ENCODE measurements around the gene NUDT16L1. TPM values are rescaled to one million over a fixed set of nuclear protein-coding genes. Genes with fewer than 3 reads are reported as not detected.

NUDT16L1 gene
- total RNA-seq, 2 experiments from 2014 or later = 14.9 to 15.9 TPM

- H3K27ac ChIP-seq (ENCODE audit: low read depth, low read length, poor library complexity, severe bottlenecking) = no peak overlapping the region
These were observed 15.4 kb upstream of the NUDT16L1 start for GRCh38 chr16:4677994-4678393.

DNA sequence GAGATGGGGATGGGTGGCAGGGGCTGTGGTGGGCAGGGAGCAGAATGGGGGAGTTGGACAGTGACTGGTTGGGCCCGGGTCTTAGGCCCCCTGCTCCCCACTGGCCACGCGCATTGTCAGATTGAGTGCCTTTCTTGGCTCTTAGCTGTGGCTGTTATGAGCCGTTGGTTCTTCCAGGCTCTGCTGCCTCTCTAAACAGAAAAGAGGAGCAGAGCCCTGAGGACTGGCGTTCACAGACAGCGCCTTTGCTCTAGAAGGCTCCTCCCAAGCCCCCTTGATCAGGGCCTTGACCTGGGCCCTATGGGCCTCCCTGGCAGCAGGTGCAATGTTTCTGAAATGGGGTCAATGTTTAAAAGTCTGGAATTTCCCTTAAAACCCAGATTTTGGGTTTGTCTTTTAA lies 14.8 kb upstream of the NUDT16L1 start:
- Histone ChIP-seq H4K20me1 (ENCODE audit: insufficient read depth, low read length) (no peaks in the 10 kb centered on the region), H3K36me3 (ENCODE audit: insufficient read depth, low read length) (no peaks in the 10 kb centered on the region), H3K4me1 (ENCODE audit: insufficient read depth, low read length, poor library complexity, severe bottlenecking) (no peaks in the 10 kb centered on the region), H3K79me2 (ENCODE audit: insufficient read depth, low read depth, low read length) (no peaks in the 10 kb centered on the region), H2AFZ (ENCODE audit: low read length) (no peak overlapping the region), H3K4me2 (ENCODE audit: low read length) (no peak overlapping the region), H3K27ac (ENCODE audit: low read depth, low read length, poor library complexity, severe bottlenecking) (no peak overlapping the region), H3K9me3 (ENCODE audit: low read length) (no peaks in the 10 kb centered on the region), H3K9me2 (ENCODE audit: insufficient read depth, low read length) (no peaks in the 10 kb centered on the region), H3K4me3 (ENCODE audit: low read depth, low read length, poor library complexity, severe bottlenecking) (no peak overlapping the region)
- no TSS peak for BruUV-seq (replicated peaks)
- TF ChIP-seq EZH2phosphoT487 (IDR thresholded peaks at IDR 0.05; ENCODE audit: borderline replicate concordance, low read depth, low read length) (no peak), CTCF (conservative IDR thresholded peaks at IDR 0.05; ENCODE audit: low read length) (no peak)
- CTCF ChIA-PET (ENCODE audit: unreplicated experiment) = no interaction called here
- no peak for DNase-seq (ENCODE audit: low spot score)
- POLR2A ChIA-PET = no interaction called here
- intact Hi-C loops (cut with micrococcal nuclease; ENCODE audit: unreplicated experiment) = no loop called here

More at GRCh38 chr16:4677994-4678393, 15.4 kb upstream of the NUDT16L1 start:
- CTCF ChIA-PET (ENCODE audit: unreplicated experiment) = no interaction called here
- no peak overlapping the region for H3K4me3 ChIP-seq (ENCODE audit: low read depth, low read length, poor library complexity, severe bottlenecking)
- H3K4me1 ChIP-seq (ENCODE audit: insufficient read depth, low read length, poor library complexity, severe bottlenecking) = no peaks in the 10 kb centered on the region
- no peak overlapping the region for H2AFZ ChIP-seq (ENCODE audit: low read length)
- POLR2A ChIA-PET = no interaction called here
- H3K79me2 ChIP-seq (ENCODE audit: insufficient read depth, low read depth, low read length) = no peaks in the 10 kb centered on the region
- TF ChIP-seq EZH2phosphoT487 (IDR thresholded peaks at IDR 0.05; ENCODE audit: borderline replicate concordance, low read depth, low read length) = no peak
- TF ChIP-seq CTCF (conservative IDR thresholded peaks at IDR 0.05; ENCODE audit: low read length) = no peak
- no peak for DNase-seq (ENCODE audit: low spot score)
- H4K20me1 ChIP-seq (ENCODE audit: insufficient read depth, low read length) = no peaks in the 10 kb centered on the region
- intact Hi-C loops (cut with micrococcal nuclease; ENCODE audit: unreplicated experiment) = no loop called here
- no peak overlapping the region for H3K4me2 ChIP-seq (ENCODE audit: low read length)
- no TSS peak for BruUV-seq (replicated peaks)
- H3K9me3 ChIP-seq (ENCODE audit: low read length) = no peaks in the 10 kb centered on the region
- no peaks in the 10 kb centered on the region for H3K9me2 ChIP-seq (ENCODE audit: insufficient read depth, low read length)
- H3K36me3 ChIP-seq (ENCODE audit: insufficient read depth, low read length) = no peaks in the 10 kb centered on the region

- Histone ChIP-seq H3K9me3 (ENCODE audit: low read length) (no peaks in the 10 kb centered on the region), H3K79me2 (ENCODE audit: insufficient read depth, low read depth, low read length) (no peaks in the 10 kb centered on the region), H3K4me2 (ENCODE audit: low read length) (no peak overlapping the region), H3K27ac (ENCODE audit: low read depth, low read length, poor library complexity, severe bottlenecking) (no peak overlapping the region), H4K20me1 (ENCODE audit: insufficient read depth, low read length) (no peaks in the 10 kb centered on the region), H3K36me3 (ENCODE audit: insufficient read depth, low read length) (no peaks in the 10 kb centered on the region), H3K4me1 (ENCODE audit: insufficient read depth, low read length, poor library complexity, severe bottlenecking) (no peaks in the 10 kb centered on the region), H2AFZ (ENCODE audit: low read length) (no peak overlapping the region), H3K9me2 (ENCODE audit: insufficient read depth, low read length) (no peaks in the 10 kb centered on the region), H3K4me3 (ENCODE audit: low read depth, low read length, poor library complexity, severe bottlenecking) (no peak overlapping the region)
- CTCF ChIA-PET (ENCODE audit: unreplicated experiment) = no interaction called here
- POLR2A ChIA-PET = interaction anchor here (0.6 kb wide), 1 partner anchor 10 kb away, joined by 4 read pairs; no protein-coding TSS in a partner anchor
- BruUV-seq (replicated peaks) = no TSS peak
- no peak for DNase-seq (ENCODE audit: low spot score)
- TF ChIP-seq CTCF (conservative IDR thresholded peaks at IDR 0.05; ENCODE audit: low read length) (no peak), EZH2phosphoT487 (IDR thresholded peaks at IDR 0.05; ENCODE audit: borderline replicate concordance, low read depth, low read length) (no peak)
- intact Hi-C loops (cut with micrococcal nuclease; ENCODE audit: unreplicated experiment) = no loop called here
These were observed 14.1 kb upstream of the NUDT16L1 start for GRCh38 chr16:4679156-4679849.
